HG02759 (cell line): Measurements from ENCODE around the gene SEC61A1.

Experiments
- ATAC-seq: cut with Tn5 transposase; IDR thresholded peaks from one replicate; pipeline ENCODE4 v1.9.1; 2021; ENCODE audit warnings: mild to moderate bottlenecking, moderate library complexity; ENCODE audit not compliant: unreplicated experiment

Gene SEC61A1

GRCh38 chr3:128076483-128077201 lies 24.4 kb downstream of the SEC61A1 start:
- ATAC-seq = no peak

GRCh38 chr3:128077202-128077624 lies 25.0 kb downstream of the SEC61A1 start:
- no peak for ATAC-seq

DNA sequence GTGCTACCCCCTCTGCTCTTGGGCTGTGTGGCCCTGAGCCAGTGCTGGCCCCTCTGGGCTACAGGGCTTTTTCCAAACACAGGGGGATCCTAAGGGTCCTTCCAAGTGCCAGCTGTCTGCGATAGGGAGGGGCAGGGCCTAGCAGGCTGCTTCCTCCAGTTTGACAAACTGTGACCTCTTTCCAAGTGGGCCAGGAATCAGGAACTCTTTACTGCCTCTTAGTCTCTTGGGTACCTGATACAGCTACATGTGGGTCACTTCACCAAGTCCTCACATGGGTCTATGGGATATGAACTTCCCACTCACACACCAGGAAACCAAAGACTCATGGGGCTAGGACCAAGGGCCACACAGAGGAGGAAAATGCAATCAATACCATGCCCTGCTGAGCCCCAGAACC lies 25.4 kb downstream of the SEC61A1 start:
- no peak for ATAC-seq

DNA sequence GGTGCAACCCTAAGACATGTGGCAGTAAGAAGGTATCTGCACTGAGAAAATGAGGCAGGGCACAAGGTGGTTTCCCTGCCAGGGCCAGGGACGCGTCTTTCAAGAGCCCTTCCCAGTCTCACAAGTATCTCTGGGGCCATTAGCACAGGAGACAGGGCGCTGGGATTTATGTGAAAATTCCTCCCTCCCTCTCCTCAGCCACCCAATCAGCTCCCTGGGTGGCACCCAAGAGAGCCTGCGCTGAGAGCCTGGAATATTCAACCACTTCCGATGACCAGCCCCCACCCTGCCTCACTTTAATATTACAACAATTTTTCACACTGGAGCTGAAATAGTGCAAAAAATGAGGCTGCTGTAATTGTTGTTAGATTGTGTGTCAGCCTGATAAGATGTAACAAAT lies 26.1 kb downstream of the SEC61A1 start:
- ATAC-seq = no peak

- no peak for ATAC-seq
Measured at GRCh38 chr3:128078875-128079274, 26.6 kb downstream of the SEC61A1 start.

DNA sequence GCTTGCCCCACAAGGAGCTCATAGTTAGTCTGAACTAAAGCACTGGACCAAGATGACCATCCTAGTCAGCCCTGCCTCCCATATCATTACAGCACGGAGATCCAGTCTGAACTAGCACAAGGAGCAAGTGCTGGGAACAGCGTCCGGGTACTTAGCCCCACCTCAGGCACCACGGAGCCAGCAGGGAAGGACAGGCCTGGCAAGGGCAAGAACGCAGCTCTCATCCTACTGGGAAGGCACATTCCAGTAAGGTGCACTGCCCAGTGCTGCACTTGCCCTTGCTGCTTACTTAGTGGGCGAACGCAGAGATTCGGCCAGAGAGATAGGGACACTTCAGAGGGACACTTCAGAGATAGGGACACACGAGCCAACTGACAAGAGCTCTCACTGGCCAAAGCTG lies 27.6 kb downstream of the SEC61A1 start:
- no peak for ATAC-seq

- ATAC-seq = no peak
Measured at GRCh38 chr3:128080323-128081080, 28.3 kb downstream of the SEC61A1 start.

DNA sequence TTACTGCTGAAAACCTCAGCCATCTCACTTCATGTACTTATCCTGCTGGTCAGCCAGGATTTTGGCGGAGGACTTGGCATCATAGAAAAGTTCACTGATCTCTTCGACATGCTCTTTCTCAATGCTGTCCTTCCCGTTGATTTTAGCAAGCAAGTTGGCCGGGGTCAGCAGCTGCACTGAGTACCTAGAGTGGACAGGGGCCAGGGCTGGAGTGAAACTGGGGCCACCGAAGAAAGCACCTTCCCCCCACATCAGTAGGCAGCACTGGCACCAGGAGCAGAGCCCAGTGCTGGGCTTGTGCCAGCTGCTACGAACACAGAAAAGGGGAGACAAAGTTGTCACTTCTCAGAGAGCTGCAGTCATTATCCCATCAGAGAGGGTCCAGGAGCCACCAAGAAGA lies 29.0 kb downstream of the SEC61A1 start:
- ATAC-seq = no peak

GRCh38 chr3:128081846-128082245 lies 29.6 kb downstream of the SEC61A1 start:
- ATAC-seq = no peak

DNA sequence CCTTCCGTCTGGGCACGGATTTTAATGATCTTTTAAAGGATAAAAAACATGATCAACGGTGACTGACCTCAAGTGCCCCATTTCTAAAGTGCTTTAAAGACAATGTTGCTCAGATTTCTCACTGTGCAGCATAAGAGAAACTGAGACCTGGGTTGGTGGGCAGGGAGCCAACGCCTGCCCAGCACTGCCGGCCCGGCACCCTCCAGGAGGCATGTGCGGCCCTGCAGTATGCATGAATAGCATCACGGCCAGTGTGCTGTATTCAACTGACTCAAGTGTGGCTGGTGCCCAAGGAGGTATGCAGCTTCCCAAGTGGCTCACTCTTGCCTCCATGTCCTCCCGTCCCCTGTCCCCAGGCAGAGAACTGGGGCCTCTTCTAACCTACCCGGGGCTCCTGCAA lies 30.3 kb downstream of the SEC61A1 start:
- no peak for ATAC-seq

DNA sequence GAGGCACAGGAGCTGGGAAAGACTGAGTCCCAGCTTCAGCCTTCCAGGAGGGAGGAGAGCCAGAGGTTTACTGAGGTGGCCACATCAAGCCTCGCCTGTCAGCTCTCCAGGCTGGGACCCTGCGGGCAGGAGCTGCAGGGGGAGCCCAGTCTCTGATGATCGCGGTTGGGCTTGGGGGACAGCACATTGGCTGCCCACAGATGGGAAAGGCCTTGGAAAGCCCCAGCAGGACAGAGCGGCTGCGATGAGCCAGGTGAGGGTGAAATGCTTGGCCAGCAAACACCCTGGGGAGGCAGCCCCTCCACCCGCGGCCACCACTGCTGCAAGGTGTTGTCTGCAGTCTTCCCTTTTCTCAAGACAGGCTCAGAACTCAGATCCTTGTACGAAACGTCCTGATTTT lies 31.2 kb downstream of the SEC61A1 start:
- no peak for ATAC-seq

- ATAC-seq = no peak
Measured at GRCh38 chr3:128083980-128084674, 31.9 kb downstream of the SEC61A1 start.

GRCh38 chr3:128084675-128085021 lies 32.4 kb downstream of the SEC61A1 start:
- no peak for ATAC-seq

DNA sequence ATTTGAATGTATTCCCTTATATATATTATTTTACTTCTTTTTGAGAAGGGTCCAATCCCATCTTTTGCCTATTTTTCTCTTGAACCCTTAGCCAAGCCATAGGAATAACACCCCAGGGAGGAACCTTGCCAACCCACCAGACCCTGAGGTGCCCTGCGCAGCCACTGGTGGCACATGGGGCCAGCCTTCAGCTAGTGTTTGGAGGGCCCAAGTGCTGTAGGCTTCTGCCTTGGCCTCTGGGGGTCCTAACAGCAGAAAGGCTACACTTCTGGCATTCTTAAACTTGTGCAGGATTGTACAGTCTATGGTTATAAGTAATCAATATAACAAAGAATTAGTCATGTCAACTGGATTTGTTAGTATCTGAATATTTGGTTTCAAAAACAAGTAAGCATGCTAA lies 36.9 kb downstream of the SEC61A1 start:
- ATAC-seq = no peak

GRCh38 chr3:128091586-128091985 lies 39.3 kb downstream of the SEC61A1 start:
- no peak for ATAC-seq

DNA sequence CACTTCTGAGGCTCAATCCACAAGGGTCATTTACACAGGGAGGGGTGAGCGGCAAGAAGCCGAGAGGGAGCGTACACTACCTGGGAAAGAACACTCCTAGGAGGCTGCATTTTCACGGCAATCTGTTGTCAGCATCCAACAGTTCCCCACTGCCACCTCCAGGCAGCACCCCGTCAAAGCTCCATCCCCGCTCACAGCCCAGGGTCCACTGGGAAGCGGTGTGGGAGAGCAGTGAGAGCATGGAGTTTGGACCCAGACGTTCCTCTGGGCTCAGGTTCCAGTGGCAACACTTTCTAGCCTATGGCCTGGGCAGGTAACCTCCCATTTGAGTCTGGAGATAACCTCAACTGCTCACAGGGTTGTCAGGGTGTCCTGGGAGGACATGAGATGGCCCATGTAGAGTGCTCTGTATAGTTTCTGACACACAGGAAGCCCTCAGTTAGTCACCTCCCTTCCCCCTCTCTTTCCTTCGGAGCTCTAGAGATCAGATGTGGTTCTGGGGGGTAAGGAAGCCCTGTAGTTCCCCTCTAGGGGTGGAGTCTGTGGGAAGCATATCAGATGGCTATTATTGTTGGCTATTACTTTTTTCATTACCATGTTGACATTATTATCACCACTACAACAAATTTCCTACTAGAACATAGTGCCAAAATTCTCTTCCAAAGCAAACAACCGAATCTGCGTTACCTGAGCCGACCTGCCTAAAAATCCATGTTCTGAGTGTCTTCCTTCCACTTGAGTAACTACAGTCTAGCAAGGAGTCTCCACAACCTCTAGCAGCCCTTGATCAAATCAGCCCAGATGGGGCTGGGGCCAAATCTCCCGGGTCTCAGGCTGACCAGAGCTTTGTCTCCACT lies 42.3 kb downstream of the SEC61A1 start:
- ATAC-seq = no peak

DNA sequence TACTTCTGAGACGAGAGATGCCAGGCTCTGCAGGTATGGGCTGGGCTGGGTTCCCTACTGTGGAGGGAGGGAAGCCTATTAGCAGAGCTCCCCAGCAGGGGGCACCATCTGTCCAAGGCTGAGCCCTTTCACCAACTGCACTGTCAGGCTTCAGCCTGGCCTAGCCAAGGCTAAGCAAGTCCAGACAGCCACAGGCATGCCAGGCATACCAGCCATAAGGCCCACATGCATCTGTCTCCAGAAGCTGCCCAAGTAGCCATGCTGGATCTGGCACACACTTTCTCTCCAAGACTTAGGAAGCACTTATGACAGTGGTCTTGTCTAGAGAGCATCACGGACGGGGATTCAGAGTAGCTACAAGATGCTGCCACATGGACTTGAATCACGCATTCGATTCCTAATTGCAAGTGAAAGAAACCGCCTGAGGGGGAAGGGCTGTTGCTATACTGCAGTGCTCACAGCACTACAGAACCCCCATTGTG lies 43.0 kb downstream of the SEC61A1 start:
- peak; percentile 95 for ATAC-seq

DNA sequence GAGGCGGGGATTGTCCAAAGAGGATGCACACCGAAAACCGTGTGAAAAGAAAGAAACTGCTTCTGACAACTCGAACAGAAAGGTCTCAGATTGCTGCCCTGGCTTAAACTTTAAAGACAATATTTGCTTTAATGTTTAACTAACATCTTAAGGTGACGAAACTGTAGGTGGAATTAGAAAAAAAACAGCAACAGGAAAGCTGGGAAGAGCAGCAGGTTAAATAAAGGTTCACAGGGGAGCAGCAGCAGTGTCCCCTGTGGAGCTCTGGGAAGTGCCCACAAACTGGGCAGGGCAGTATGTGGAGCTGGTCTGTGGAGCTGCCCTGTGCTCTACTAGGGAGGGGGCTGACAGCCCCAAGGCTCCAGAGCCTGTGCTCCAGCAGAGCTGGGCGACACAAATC lies 46.0 kb downstream of the SEC61A1 start:
- no peak for ATAC-seq

- no peak for ATAC-seq
Measured at GRCh38 chr3:128100161-128100560, 47.9 kb downstream of the SEC61A1 start.

DNA sequence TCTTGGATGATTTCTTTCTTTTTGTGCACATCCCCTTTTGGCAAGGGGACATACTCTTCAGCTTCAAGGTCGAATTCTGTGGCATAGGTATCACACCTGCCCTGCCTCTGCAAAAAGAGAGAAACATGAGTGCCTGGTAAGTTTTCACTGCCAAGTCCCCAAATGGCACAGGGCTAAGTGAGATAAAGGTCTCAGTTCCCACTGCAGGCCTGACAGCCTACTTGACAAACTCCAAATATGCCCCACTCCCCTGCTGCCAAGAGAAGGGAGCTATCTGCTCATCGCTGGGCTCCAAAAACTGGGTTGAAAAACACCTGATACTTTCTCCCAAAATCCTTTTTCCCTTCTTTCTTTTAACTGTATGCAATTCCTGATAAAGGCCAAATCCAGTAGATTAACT lies 48.4 kb downstream of the SEC61A1 start:
- ATAC-seq = no peak

DNA sequence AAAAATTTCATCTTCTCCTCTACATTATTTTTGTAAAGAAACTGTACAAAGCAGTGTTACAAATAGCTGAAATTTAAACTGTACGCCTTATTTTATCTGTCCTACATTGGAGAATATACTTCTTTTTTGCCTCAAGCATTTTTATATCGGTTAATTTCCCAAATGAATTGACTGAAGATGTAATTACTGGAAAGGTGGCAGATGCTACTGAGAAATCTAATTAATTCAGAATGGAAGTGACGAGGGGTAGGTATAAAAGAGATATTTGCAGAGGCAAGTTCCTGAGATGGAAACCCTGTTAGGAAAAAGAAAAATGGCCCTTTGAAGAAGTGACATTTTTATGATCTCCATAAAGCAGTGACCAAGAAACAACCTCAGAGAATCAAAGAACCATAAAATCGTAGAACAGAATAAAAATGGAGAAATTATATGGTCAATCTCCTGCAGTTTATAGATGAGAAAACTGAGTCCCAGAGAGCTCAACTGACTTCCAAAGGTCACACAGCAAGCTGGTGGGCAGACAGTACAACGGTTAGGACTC lies 51.0 kb downstream of the SEC61A1 start:
- ATAC-seq = no peak
